ENCODE results near the gene WNT7B.

WNT7B gene

DNA sequence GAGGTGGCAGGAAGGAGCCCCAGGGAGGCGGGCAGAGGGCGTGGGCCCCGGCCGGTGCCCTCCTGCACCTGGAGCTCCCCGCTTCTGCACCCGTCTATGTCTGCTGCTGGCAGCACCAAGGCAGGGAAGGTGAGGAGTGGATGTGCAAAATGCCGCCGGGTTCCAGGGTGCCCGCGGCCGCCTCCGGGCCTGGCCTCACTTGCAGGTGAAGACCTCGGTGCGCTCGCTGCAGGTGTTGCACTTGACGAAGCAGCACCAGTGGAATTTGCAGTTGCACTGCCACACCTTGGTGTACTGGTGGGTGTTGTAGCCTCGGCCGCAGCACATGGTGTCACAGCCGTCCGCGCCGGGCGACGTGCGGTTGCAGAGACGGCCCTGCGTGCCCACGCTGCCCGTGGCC, 54.3 kb downstream of the WNT7B start:
- no peak for DNase-seq

DNA sequence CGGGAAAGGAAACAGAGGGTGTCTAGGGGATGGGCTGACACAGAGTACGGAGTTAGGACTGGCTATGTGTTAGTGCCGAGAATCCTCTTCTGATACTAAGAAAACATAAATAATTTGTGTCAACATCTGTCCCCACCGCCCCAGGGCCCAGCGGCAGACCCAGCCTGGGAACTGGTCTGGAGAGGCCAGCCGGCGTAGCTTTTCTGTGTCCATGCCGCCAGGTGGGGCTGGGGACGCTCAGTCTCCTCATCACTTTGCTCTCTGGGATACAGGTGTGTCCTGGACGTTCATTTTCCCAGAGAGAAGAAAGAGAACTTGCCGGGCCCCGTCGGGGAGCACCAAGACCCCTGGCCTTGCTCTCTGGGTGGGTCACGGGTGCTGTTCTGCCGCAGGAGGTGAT, 54.7 kb downstream of the WNT7B start:
- DNase-seq: no peak

DNA sequence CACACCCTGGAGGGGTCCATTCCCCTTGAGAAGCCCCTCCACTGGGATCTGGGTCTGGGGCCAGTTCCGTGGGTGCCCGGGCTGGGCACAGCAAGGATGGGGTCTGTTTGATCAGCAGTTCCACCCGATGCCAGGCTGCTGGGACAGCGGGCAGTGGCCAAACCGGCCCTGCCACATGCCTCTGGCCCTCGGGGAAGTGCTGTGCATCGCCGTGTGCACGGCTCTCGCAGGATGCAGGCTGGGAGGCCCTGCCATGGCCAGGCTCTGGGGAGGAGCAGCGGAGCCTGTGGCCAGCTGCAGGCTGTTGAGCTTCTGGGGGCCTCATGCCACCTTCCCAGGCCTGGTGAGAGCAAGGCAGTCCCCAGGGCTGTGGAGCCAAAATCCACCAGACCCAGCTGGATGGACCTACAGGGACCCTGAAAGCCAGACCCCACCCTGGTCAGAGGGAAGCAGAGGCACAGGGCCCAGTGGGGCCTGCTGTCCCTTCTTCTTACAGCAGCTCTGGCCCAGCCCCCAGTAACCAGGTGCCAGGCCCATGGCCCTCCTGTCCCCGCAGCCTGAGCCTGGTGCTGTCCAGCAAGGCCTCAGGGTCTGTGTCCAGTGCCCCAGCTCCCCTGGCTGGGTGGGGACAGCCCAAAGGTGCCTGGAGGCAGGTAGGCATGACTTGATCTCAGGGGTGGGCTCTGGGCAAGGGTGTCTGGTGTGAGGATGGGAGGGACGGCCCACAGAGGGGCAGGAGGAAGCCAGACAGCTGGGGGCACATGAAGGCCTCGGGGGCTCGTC, 57.3 kb downstream of the WNT7B start:
- DNase-seq: no peak

DNA sequence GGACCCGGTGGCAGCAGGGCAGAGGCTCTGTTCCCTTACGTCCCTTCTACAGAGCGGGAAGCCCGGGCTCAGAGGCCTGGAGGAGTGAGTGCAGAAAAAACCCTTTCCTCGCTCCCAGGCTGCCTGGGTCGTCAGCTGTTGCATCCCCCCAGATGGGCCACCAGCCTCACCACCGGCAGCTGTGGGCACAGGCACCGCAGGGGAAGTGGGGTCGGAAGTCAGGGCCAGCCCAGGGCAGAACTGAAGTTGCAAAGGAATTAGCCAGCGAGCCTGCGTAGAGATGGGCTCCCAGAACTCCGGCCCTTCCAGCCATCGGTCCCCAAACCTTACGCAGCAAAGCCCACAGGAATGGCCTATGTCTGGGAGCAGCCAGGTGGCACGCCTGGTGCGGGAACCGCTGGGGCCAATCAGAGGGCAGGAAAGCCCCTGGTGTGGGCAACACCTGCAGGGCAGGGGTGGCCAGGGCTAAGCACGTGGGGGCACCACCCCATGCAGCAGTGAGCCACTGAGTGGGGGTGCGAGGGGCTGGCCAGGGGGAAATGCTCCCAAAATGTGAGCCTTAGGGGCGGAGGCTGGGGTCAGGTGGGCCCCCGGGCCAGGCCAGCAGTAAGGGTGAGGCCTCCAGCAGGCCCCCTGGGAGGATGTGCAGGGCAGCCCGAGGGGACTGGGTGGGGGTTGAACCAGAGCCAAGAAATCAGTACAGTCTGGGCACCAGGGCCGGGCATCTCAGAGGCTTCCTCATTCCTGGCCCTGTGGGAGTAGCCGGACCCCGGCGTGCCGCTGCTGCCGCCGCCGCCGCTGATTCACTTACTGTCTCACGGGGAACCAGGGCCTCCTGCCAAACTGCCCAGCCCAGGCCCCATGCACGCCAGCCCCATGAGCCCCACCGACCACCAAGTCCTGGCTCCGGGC, 58.2 kb downstream of the WNT7B start:
- DNase-seq: no peak

DNA sequence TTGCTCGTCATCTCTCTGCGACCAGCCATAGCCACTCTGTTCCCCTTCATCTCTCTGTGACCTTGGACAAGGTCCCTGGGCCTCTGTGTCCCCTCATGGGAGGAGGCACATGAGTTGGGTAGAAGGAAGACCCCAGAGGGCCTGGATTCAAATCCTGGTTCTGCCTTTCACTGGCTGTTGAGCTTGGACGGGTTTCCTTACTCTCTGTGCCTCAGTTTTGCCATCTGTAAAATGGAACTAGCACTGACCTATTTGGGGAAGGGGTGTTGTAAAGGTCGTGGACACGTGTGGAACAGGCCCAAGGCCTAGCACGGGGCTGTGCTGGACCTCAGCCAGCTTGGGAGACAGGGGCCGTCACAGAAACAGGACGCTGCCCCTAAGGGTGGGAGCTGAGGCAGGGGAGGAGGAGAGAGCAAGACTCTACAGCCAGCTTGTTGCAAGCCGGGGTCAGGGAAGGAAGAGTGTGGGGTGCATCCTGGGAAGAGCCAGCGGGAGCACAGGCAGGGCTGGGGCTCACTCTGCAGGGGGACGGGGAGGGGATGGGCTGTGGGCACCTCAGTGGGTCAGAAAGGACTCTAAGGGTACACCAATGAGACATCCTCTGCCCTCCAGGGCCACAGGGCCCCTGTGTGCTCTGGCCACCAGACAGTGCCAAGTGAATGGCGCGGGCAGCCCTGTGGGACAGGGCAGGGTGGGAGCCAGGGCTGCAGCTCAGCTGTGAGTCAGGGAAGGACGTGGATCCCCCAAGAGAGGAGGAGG, 59.1 kb downstream of the WNT7B start:
- no peak for DNase-seq

DNA sequence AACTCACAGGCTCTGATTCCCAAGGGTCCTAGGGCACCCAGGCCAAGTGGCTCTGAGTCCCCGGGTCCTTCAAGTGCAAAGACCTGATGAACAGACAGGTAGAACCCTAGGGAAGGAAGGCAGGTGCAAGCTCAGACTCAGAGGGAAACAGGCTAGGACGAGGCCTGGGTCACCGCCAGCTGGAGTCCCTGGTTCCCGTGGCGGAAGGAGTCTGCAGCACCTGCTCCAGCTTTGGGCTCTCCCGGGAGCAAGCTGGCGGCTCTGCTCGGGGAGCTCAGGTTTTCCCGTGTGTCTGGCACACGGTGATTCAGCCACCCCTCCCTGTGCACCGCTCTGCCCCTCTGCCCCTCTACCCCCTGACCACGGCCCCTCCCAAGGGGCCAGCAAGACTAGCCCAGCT, 59.8 kb downstream of the WNT7B start:
- no peak for DNase-seq

DNA sequence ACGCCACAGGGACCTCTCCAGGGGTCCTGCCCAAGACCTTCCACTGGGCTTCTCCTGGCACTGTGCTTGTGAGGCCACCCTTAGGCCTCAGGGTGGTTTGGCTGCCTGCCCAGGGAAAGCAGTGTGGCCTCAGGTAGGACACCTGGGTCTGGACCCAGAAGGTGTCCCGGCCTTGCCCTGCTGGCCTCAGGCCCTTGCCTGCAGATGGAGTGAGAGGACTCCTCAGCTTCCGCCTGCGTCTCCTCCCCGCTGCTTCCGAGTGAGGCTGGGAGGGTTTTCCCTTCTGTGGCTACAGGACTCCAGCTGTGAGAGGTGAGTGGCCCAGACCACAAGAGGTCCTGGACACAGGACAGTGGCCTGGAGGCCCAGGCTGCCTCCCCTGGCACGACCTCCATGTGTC, 60.4 kb downstream of the WNT7B start:
- no peak for DNase-seq

DNA sequence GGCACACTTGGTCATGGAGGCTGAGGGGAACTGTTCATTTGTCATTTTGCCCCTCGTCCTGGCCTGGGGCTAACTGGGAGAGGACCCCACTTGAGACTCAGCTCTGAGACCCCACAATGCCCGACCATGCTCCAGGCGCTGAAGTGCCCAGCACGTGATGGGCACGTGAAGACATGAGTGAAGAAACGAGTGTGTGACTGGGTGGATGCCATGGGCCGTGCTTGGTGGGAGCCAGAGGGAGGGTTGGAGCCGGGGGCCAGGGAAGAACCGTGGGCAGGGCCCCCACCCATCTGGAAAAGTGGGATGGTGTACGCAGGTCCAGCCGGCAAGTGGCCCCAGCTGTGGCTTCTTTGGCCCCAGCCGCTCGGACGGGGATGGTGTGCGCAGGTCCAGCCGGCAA, 61.1 kb downstream of the WNT7B start:
- no peak for DNase-seq

DNA sequence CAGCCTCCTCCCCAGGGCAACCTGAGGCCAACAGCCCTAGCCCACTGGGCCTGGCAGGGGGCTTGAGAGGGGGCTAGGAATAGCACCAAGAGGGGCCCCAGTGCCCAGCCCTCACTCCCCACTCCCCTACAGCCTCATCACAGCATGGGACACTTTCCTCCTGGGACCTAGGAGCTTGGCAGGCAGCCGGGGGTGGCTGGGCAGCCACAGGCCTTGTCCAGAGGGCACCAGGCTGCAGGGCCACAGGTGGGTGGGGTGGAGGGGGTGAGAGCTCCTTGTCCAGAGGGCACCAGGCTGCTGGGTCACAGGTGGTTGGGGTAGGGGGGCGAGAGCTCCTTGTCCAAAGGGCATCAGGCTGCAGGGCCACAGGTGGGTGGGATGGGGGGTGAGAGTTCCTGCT, 61.8 kb downstream of the WNT7B start:
- no peak for DNase-seq

DNA sequence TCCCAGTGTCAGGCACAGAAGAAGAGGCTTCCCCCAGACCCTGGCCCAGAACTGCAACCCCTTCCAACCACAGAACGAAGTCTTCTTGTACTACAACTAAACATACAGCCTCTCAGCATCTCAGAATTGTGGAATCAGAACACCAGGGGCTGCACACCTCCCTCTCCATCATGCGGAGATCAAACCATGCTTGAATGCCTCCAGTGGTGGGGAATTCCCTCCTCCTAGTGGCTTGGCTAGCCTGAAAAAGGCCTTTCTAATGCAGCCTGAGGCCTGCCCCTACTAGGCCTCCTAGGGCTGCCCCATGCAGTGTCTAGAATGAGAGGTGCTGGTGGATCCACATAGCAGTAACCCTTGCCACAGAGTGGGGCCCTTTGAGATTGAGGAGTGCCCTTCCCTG, 62.7 kb downstream of the WNT7B start:
- DNase-seq: no peak

DNA sequence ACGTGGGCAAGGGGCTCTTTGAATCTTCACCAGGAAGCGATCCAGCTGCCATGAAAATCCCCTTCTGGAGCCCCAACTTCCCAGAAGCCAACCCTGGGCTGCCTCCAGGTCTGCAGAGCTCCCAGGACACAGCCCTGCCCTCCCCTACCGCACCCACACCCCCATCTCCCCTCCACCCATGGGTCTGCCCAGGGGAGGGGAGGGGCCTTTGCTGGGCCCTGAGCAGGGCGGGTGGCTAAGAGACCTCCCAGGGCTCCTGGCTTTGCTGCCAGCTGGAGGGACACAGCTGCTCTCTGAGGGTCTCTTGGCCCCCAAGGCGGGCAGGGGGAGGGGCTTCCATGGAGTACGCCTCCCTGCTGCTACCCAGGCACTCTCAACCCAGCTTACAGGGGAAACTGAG, 64.1 kb downstream of the WNT7B start:
- DNase-seq: no peak

DNA sequence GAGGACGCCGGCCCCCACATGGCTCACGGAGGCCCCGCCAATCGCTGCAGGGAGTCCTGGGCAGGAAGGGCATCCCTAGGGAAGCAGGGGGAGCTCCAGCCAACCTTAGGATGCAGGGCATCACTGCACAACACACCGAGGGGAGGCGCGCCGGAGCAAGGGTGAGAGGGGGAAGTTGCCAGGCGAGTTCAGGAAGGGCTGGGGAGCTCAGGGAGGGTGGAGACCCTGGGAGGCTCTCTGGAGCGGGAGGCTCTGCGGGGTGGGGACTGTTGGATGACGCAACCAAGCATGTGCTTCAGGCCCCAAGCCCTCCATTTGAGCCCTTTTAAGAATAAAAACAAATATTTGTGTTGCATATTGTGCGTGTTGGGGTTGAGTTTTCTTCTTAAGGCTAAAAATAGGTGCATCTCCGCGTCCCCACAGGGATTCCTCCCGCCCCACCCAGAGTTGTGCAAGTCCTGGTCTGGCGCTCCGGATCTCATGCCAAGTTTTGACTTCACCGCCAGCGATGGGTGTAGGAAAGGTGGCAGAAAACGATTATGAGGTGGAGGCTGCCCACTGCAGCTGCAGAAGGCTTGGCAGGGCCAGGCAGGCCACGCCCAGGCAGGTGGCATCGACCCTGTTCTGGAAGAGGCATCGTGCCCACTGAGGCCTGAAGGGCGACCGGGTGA, 65.2 kb downstream of the WNT7B start:
- no peak for DNase-seq

DNA sequence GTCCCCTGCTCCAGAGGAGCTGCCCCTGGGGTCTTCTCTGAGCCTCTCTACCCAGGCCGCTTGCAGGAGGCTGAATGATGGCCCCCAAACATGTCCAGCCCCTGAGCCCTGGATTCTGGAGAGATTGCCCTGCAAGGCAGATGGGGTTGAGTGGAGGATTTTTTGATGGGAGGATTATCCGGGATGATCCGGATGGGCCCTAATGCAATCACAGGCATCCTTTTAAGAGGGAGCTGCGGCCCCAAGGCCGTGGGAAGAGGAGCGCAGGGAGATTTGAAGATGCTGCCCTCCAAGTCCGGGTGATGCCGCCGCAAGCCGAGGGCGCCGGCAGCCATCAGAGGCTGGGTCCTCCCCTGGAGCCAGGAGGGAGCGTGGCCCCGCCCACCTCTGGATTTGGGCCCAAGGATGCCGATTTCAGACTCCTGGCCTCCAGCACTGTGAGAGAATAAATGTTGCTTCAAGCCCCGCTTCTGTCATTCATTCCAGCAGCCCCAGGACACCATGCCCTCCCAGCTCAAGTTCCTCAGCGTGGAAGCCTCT, 66.0 kb downstream of the WNT7B start:
- no peak for DNase-seq

DNA sequence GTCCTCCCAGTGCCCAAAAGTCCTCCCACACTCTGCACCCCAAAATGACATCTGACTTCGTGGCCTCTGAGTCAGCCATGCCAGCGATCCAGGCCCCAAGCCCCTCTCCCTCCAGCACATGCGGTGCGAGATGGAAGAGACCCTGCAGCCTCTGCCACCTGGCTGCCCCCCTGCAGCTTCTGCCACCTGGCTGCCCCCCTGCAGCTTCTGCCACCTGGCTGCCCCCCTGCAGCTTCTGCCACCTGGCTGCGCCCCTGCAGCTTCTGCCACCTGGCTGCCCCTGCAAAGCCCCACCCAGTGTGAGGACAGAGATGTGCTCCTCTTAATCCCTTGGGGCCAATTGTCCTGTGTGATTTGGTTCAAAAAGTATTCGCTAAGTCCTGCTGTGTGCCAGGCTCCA, 68.0 kb downstream of the WNT7B start:
- DNase-seq: no peak

DNA sequence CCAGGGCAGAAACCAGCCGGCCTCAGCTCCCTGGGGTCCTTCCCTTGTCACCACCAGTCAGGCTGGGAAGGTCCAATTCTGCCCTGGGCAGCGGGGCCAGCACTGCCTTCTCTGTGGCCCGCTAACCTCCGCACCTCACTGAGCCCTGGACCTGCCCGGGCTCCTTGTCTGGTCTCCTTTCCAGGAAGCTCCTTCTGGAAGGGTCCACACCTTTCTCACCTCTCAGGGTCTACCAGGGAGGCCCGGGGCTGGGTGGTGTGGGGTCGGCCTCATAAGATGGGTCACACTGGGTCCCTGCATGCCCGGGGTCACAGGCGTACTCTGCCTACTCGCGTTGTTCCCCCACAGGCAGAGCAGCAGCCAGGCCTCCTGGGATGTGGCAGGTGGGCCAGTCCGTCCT, 69.0 kb downstream of the WNT7B start:
- no peak for DNase-seq

DNA sequence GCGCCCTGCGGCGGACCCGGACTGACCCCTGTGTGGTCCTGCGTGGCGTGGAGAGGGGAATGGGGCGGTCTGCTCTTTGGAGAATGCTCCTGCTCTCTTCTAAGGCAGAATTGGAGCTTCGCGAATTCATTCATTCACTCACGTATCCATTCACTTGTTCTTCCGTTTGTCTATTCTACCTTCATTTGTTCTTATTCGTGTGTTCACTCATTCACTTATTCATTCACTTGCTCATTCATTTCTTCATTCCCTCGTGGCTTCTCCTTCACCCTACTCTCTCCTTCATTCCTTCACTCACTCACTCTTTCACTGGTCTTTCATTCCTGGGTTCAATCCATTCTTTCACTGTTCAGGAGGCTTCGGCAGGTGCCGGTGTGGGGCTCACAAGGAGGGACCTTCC, 69.6 kb downstream of the WNT7B start:
- DNase-seq: no peak

DNA sequence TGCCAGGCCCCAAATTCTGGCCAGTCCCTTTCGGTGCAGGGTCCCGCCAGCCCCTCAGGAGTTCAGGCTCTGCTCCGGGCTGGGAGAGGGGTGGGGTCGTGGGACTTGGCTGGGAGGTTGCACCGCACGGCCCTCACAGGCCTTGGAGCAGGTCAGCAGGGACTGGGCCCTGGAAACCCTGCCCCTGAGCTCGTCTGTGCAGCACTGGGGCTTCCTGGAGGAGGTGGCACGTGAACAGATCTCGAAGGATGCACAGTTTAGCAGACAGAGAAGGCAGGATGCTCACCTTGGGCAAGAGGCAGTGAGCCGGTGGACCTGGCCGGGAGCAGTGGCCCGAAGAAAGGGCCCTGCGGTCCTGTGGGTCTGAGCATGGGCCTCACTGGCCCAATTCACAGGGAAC, 70.0 kb downstream of the WNT7B start:
- DNase-seq: no peak

DNA sequence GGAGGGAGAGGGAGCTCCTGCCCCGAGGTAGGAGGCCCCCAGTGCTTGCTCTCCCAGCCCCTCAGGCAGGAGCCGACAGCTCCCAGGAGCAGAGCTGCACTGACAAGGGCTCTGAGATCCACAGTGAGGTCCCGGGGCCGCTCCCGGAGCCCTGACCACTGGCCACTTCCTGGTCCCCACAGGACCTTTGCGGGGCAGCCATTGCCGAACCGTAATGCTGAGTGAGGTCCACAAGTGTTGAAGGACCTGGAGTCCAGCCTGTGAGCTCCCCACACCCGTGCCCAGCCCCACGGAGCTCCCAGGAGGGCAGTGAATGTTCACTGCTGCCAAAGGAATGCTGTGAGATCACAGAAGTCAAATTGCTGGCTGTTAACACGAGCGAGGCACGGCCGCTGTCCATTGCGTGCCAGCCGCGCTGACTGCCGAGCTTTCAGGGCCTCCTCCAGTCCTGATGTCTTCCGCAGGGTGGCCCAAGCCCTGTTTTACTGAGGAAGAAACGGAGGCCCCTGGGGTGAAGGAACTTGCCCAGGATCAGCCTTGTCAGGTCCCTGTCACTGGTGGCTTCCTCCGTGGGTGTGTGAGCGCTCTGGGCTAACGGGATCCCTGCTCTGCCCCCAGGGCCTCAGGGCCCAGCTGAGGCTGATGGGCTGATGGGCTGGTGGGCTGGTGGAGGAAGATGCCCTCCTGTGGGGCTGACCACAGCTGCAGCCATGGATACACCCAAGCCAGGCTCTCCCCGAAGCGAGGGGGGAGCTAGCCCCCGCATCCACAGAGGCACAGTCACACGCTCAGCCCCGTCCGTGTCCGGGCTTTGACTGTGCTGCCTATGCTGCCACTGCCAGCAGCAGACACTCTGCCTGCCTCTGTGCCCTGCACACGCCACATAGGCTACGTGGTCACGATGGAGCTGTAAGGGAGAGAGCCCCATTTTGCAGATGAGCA, 70.8 kb downstream of the WNT7B start:
- DNase-seq: no peak

DNA sequence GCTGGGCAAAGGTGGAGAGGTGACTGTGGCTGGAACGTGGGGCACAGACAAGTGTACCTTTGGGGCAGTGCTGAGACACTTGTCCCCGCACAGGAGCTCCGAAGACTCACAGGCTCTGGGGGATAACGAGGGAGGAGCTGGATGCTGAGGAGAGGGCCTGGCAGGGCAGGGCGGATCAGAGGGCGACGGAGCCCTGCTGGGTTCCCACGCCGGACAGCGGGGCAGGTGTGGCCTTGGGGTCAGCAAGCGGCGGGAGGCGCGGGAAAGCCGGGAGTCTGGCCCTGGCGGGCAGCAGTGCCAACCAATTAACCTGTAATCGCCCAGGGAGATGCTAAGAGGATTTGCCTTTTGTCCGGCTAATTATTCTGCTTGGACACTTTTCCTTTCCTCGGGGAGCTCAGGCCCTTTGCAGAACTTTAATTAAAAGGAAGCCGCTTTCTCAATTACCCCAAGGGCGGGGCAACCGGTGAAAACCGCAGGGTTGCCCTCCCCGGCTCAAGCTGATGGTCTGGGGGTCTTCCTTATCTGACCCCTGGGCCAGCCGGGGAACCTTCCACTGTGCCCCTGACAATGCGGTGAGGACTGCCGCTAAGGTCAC, 71.5 kb downstream of the WNT7B start:
- no peak for DNase-seq

DNA sequence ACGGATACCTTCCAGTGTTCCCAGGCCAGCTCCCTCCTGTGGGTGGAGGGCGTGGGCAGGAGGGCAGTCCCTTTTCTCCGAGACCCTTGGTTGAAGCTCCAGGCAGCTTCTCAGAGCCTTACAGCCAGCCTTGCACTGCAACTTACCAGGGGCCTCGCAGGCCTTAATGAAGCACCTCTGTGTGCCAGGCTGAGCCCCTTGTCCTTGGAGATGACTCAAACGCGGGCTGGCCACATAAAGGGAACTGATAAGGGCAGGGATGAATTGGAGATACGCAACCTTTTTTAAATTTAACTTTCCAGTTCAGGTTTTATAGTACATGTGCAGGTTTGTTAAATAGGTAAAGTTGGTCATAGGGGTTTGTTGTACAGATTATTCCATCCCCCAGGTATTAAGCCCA, 72.7 kb downstream of the WNT7B start:
- no peak for DNase-seq

Measured in activated CD8-positive, alpha-beta memory T cell treated with anti-CD3 and anti-CD28 coated beads, Interleukin-2, amount 50 U/mL, for 48 hours (primary cell).